Measurements from ENCODE around the gene C1QA.

The C1QA gene
- total RNA-seq, result 0 to 0.03 (median 0) reads per million in 9 experiments

GRCh38 chr1:22636353-22636752 lies at the start of gene C1QA:
Gene C1QA, plus strand, starts transcription at chr1:22636628. Its CDS starts 989 bp downstream, at chr1:22637617.
- Mint-ChIP-seq H3K27me3 (peaks cover 26 to 65% of the 10 kb centered on the region in 2 donors), H3K27ac (no peak within 1 kb of the TSS), H3K4me1 (ENCODE audit: low read depth in 2 of 2) (peaks cover 4 to 7% of the 10 kb centered on the region in 2 donors), H3K4me3 (no peak within 1 kb of the TSS), H3K9me3 (no peaks in the 10 kb centered on the region), H3K36me3 (ENCODE audit: insufficient read depth) (no peaks in the 10 kb centered on the region)
- no peak for ATAC-seq (replicated peaks)
- no peak for DNase-seq

- Mint-ChIP-seq H3K36me3 (ENCODE audit: insufficient read depth) (no peaks in the 10 kb centered on the region), H3K4me1 (ENCODE audit: low read depth in 2 of 2) (no peaks in the 10 kb centered on the region), H3K27ac (no peak overlapping the region), H3K4me3 (no peak overlapping the region), H3K27me3 (peaks cover 30 to 55% of the 10 kb centered on the region in 2 donors), H3K9me3 (no peaks in the 10 kb centered on the region)
- no peak for DNase-seq
- ATAC-seq (replicated peaks), result no peak
These were observed 49.2 kb upstream of the C1QA start for GRCh38 chr1:22587247-22587646.

- no peaks in the 10 kb centered on the region for H3K4me1 Mint-ChIP-seq (ENCODE audit: low read depth in 2 of 2)
- no peak for ATAC-seq (replicated peaks)
- no peak overlapping the region for H3K4me3 Mint-ChIP-seq
- no peak for DNase-seq
- no peaks in the 10 kb centered on the region for H3K36me3 Mint-ChIP-seq (ENCODE audit: insufficient read depth)
- H3K27ac Mint-ChIP-seq, result no peak overlapping the region
- H3K27me3 Mint-ChIP-seq, result peaks cover 39 to 66% of the 10 kb centered on the region in 2 donors
- no peaks in the 10 kb centered on the region for H3K9me3 Mint-ChIP-seq
These were observed 47.5 kb upstream of the C1QA start for GRCh38 chr1:22588899-22589422.

- H3K4me1 Mint-ChIP-seq (ENCODE audit: low read depth in 2 of 2), result no peaks in the 10 kb centered on the region
- H3K36me3 Mint-ChIP-seq (ENCODE audit: insufficient read depth), result no peaks in the 10 kb centered on the region
- H3K27me3 Mint-ChIP-seq, result peaks cover 44 to 74% of the 10 kb centered on the region in 2 donors
- no peak overlapping the region for H3K4me3 Mint-ChIP-seq
- no peak overlapping the region for H3K27ac Mint-ChIP-seq
- H3K9me3 Mint-ChIP-seq, result no peaks in the 10 kb centered on the region
- ATAC-seq (replicated peaks) (no peak), DNase-seq (no peak)
These were observed 44.9 kb upstream of the C1QA start for GRCh38 chr1:22591576-22591975.

- peaks cover 49 to 74% of the 10 kb centered on the region in 2 donors for H3K27me3 Mint-ChIP-seq
- H3K27ac Mint-ChIP-seq, result no peak overlapping the region
- no peaks in the 10 kb centered on the region for H3K36me3 Mint-ChIP-seq (ENCODE audit: insufficient read depth)
- H3K4me1 Mint-ChIP-seq (ENCODE audit: low read depth in 2 of 2), result no peaks in the 10 kb centered on the region
- no peaks in the 10 kb centered on the region for H3K9me3 Mint-ChIP-seq
- no peak overlapping the region for H3K4me3 Mint-ChIP-seq
- ATAC-seq (replicated peaks), result no peak
- no peak for DNase-seq
These were observed 44.4 kb upstream of the C1QA start for GRCh38 chr1:22592051-22592450.

GRCh38 chr1:22592919-22593790 lies 43.3 kb upstream of the C1QA start:
- Mint-ChIP-seq H3K27ac (no peak overlapping the region), H3K27me3 (peaks cover 50 to 80% of the 10 kb centered on the region in 2 donors), H3K36me3 (ENCODE audit: insufficient read depth) (no peaks in the 10 kb centered on the region), H3K4me3 (no peak overlapping the region), H3K4me1 (ENCODE audit: low read depth in 2 of 2) (no peaks in the 10 kb centered on the region), H3K9me3 (no peaks in the 10 kb centered on the region)
- ATAC-seq (replicated peaks) (no peak), DNase-seq (no peak)

- no peak for DNase-seq
- Mint-ChIP-seq H3K27ac (no peak overlapping the region), H3K36me3 (ENCODE audit: insufficient read depth) (no peaks in the 10 kb centered on the region), H3K9me3 (no peaks in the 10 kb centered on the region), H3K4me3 (no peak overlapping the region), H3K27me3 (peaks cover 50 to 91% of the 10 kb centered on the region in 2 donors), H3K4me1 (ENCODE audit: low read depth in 2 of 2) (no peaks in the 10 kb centered on the region)
- ATAC-seq (replicated peaks), result no peak
These were observed 42.0 kb upstream of the C1QA start for GRCh38 chr1:22594396-22594795.

- Mint-ChIP-seq H3K4me1 (ENCODE audit: low read depth in 2 of 2) (no peaks in the 10 kb centered on the region), H3K36me3 (ENCODE audit: insufficient read depth) (no peaks in the 10 kb centered on the region), H3K27ac (no peak overlapping the region), H3K9me3 (no peaks in the 10 kb centered on the region), H3K27me3 (peaks cover 44 to 86% of the 10 kb centered on the region in 2 donors), H3K4me3 (no peak overlapping the region)
- ATAC-seq (replicated peaks), result no peak
- no peak for DNase-seq
These were observed 41.3 kb upstream of the C1QA start for GRCh38 chr1:22595108-22595507.

GRCh38 chr1:22597301-22597965 lies 39.0 kb upstream of the C1QA start:
- no peak overlapping the region for H3K4me3 Mint-ChIP-seq
- no peaks in the 10 kb centered on the region for H3K36me3 Mint-ChIP-seq (ENCODE audit: insufficient read depth)
- ATAC-seq (replicated peaks), result no peak

GRCh38 chr1:22597996-22598395 lies 38.4 kb upstream of the C1QA start:
- Mint-ChIP-seq H3K36me3 (ENCODE audit: insufficient read depth) (no peaks in the 10 kb centered on the region), H3K4me1 (ENCODE audit: low read depth in 2 of 2) (no peaks in the 10 kb centered on the region), H3K9me3 (no peaks in the 10 kb centered on the region), H3K27me3 (peaks cover 21 to 80% of the 10 kb centered on the region in 2 donors), H3K4me3 (no peak overlapping the region), H3K27ac (no peak overlapping the region)
- no peak for ATAC-seq (replicated peaks)
- DNase-seq, result no peak

More at GRCh38 chr1:22597301-22597965, 39.0 kb upstream of the C1QA start:
- no peak for DNase-seq
- H3K4me1 Mint-ChIP-seq (ENCODE audit: low read depth in 2 of 2), result no peaks in the 10 kb centered on the region
- peaks cover 24 to 80% of the 10 kb centered on the region in 2 donors for H3K27me3 Mint-ChIP-seq
- H3K27ac Mint-ChIP-seq, result no peak overlapping the region
- no peaks in the 10 kb centered on the region for H3K9me3 Mint-ChIP-seq

- no peak overlapping the region for H3K27ac Mint-ChIP-seq
- ATAC-seq (replicated peaks), result no peak
- H3K36me3 Mint-ChIP-seq (ENCODE audit: insufficient read depth), result no peaks in the 10 kb centered on the region
- peaks cover 23 to 84% of the 10 kb centered on the region in 2 donors for H3K27me3 Mint-ChIP-seq
- DNase-seq, result no peak
- no peaks in the 10 kb centered on the region for H3K9me3 Mint-ChIP-seq
- H3K4me3 Mint-ChIP-seq, result no peak overlapping the region
- no peaks in the 10 kb centered on the region for H3K4me1 Mint-ChIP-seq (ENCODE audit: low read depth in 2 of 2)
These were observed 37.7 kb upstream of the C1QA start for GRCh38 chr1:22598736-22599135.

GRCh38 chr1:22600071-22600816 lies 36.2 kb upstream of the C1QA start:
- no peak overlapping the region for H3K27ac Mint-ChIP-seq
- no peaks in the 10 kb centered on the region for H3K36me3 Mint-ChIP-seq (ENCODE audit: insufficient read depth)
- no peak for DNase-seq
- no peaks in the 10 kb centered on the region for H3K9me3 Mint-ChIP-seq
- H3K4me3 Mint-ChIP-seq, result no peak overlapping the region
- H3K27me3 Mint-ChIP-seq, result peaks cover 37 to 86% of the 10 kb centered on the region in 2 donors
- no peak for ATAC-seq (replicated peaks)
- no peaks in the 10 kb centered on the region for H3K4me1 Mint-ChIP-seq (ENCODE audit: low read depth in 2 of 2)
